ENCODE measurements around the gene DDX50. TPM values are rescaled to one million over a fixed set of nuclear protein-coding genes. Genes with fewer than 3 reads are reported as not detected.
"Not testable (repeated sequence)": the region's sequence is repeated elsewhere in the genome, so short reads cannot be mapped to it uniquely, and the experiment has no call there.

The DDX50 gene
- total and polyA plus RNA-seq, 12 donors, result 7.2 to 21.7 (median 19.8) TPM

- no peak overlapping the region for H3K4me3 ChIP-seq
- H3K27me3 ChIP-seq, result no peaks in the 10 kb centered on the region
- DNase-seq, result no peak
- H3K27ac ChIP-seq, result no peak overlapping the region
- H3K9me3 ChIP-seq, result no peaks in the 10 kb centered on the region
- 61 to 69% methylated on average over 2 of the region's 2 CpGs for WGBS, 2 donors
- no peak for ATAC-seq
- H3K36me3 ChIP-seq, result peaks cover 0 to 100% (median 41%) of the 10 kb centered on the region in 9 donors
- TF ChIP-seq, protein P1, sequence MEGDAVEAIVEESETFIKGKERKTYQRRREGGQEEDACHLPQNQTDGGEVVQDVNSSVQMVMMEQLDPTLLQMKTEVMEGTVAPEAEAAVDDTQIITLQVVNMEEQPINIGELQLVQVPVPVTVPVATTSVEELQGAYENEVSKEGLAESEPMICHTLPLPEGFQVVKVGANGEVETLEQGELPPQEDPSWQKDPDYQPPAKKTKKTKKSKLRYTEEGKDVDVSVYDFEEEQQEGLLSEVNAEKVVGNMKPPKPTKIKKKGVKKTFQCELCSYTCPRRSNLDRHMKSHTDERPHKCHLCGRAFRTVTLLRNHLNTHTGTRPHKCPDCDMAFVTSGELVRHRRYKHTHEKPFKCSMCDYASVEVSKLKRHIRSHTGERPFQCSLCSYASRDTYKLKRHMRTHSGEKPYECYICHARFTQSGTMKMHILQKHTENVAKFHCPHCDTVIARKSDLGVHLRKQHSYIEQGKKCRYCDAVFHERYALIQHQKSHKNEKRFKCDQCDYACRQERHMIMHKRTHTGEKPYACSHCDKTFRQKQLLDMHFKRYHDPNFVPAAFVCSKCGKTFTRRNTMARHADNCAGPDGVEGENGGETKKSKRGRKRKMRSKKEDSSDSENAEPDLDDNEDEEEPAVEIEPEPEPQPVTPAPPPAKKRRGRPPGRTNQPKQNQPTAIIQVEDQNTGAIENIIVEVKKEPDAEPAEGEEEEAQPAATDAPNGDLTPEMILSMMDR (IDR thresholded peaks at IDR 0.05), result no peak
- no peaks in the 10 kb centered on the region for H3K4me1 ChIP-seq
- intact Hi-C loops (cut with DNase I), result no loop called here
Observed at GRCh38 chr10:68938117-68938516, 37.0 kb downstream of the DDX50 start.

GRCh38 chr10:68938884-68939283 is 37.8 kb downstream of the DDX50 start:
- intact Hi-C loops (cut with DNase I), result no loop called here
- H3K4me3 ChIP-seq, result no peak overlapping the region
- H3K27me3 ChIP-seq, result no peaks in the 10 kb centered on the region
- 95 to 96% methylated on average over 2 of the region's 2 CpGs for WGBS, 2 donors
- TF ChIP-seq, protein P1 (IDR thresholded peaks at IDR 0.05), result no peak
- ATAC-seq (no peak), DNase-seq (no peak)
- no peak overlapping the region for H3K27ac ChIP-seq
- no peaks in the 10 kb centered on the region for H3K9me3 ChIP-seq
- H3K4me1 ChIP-seq, result no peaks in the 10 kb centered on the region
- peaks cover 0 to 100% (median 47%) of the 10 kb centered on the region in 9 donors for H3K36me3 ChIP-seq

DNA sequence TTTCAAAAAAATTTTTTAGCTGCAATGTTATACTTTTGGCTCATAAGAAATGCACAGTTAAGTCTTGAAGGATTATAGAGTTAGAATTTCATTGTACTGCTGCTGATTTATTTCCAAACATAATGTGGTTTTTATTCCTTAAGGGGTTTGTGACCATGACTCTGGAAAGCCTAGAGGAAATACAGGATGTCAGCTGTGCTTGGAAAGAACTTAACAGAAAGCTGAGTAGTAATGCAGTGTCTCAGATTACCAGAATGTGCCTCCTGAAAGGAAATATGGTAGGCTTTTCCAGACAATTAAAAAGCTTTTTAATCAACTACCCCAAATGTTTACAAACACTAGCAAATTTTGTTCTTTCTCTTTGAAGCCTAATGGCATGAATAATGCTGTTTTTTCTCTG is 39.8 kb downstream of the DDX50 start:
- H3K9me3 ChIP-seq; intact Hi-C loops (cut with DNase I); H3K27me3 ChIP-seq; H3K4me3 ChIP-seq; H3K4me1 ChIP-seq; ATAC-seq; DNase-seq; H3K27ac ChIP-seq: not testable (repeated sequence)
- peaks cover 0 to 100% (median 58%) of the 10 kb centered on the region in 9 donors for H3K36me3 ChIP-seq

DNA sequence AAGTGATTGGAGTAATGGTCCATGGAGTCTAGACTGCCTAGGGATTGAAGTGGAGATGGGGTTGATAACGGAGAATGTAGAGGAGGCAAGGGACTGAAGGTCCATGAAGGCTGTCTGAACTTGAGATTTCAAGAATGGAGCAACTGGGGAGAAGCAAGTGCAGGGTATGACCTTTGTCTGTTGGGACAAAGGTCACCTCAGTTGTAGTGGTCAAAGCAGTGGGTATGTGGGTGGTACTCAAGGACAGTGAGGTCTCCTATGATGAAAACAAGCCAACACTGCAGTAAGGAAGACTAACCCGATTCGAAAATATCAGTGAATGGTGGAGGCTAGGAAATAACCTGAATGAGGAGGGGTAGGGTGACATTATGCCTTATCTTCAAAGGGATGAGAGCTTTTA is 49.5 kb downstream of the DDX50 start:
- Histone ChIP-seq H3K27ac (no peak overlapping the region), H3K36me3 (peaks cover 0 to 70% (median 38%) of the 10 kb centered on the region in 9 donors), H3K4me1 (peaks cover 3 to 8% (median 6%) of the 10 kb centered on the region in 9 donors), H3K9me3 (no peaks in the 10 kb centered on the region), H3K4me3 (no peak overlapping the region), H3K27me3 (no peaks in the 10 kb centered on the region)
- intact Hi-C loops (cut with DNase I), result no loop called here
- WGBS, 2 donors, result 93 to 97% methylated on average over 3 of the region's 3 CpGs
- no peak for ATAC-seq
- TF ChIP-seq, protein P1 (IDR thresholded peaks at IDR 0.05), result no peak
- DNase-seq, result no peak

DNA sequence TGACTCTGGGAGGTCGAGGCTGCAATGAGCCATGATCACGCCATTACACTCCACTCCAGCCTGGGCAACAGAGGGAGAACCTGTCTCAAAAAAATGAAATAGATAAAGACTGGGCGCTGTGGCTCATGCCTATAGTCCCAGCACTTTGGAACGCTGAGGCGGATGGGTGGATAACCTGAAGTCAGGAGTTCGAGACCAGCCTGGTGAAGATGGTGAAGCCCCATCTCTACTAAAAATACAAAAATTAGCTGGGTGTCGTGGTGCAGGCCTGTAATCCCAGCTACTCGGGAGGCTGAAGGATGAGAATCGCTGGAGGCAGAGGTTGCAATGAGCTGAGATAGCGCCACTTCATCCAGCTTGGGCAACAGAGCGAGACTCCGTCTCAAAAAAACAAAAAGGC is 53.8 kb downstream of the DDX50 start:
- ATAC-seq, result no peak
- no peaks in the 10 kb centered on the region for H3K9me3 ChIP-seq
- no peak for DNase-seq
- peak overlapping the region in 1 of 10 donors; percentile 91 for H3K27ac ChIP-seq
- 90 to 92% methylated on average over 12 of the region's 12 CpGs for WGBS, 2 donors
- TF ChIP-seq, protein P1 (IDR thresholded peaks at IDR 0.05), result no peak
- H3K4me1 ChIP-seq, result peaks cover 3 to 40% (median 22%) of the 10 kb centered on the region in 9 donors
- no peaks in the 10 kb centered on the region for H3K27me3 ChIP-seq
- peak overlapping the region in 7 of 10 donors; percentile 59 to 99 (median 95) for H3K4me3 ChIP-seq
- intact Hi-C loops (cut with DNase I), result no loop called here
- peaks cover 0 to 33% (median 7%) of the 10 kb centered on the region in 9 donors for H3K36me3 ChIP-seq
